HepG2 (cell line): Measurements from ENCODE around the gene PDRG1. TPM values are rescaled to one million over a fixed set of nuclear protein-coding genes. Genes with fewer than 3 reads are reported as not detected.

Source experiments
- EED ChIP-seq: sonication (generic); formaldehyde crosslinking; IDR thresholded peaks from 2 replicates; pipeline ENCODE4 v1.5.0; 2020; ENCODE audit warnings: mild to moderate bottlenecking, missing genetic modification reagents
- HINFP ChIP-seq: sonication (generic); formaldehyde crosslinking; IDR thresholded peaks from 2 replicates; pipeline ENCODE4 v1.4.0; 2020; ENCODE audit warnings: low read depth, mild to moderate bottlenecking, missing genetic modification reagents
- NFATC3 ChIP-seq: sonication (generic); formaldehyde crosslinking; IDR thresholded peaks from 2 replicates; pipeline ENCODE4 v1.5.1; 2020; ENCODE audit warnings: mild to moderate bottlenecking, missing genetic modification reagents
- PRDM4 ChIP-seq: sonication (generic); formaldehyde crosslinking; IDR thresholded peaks from 2 replicates; pipeline ENCODE4 v1.9.0; 2021; ENCODE audit warnings: missing genetic modification reagents, borderline replicate concordance
- RBFOX2 ChIP-seq: fragments of 200-400 bp; formaldehyde crosslinking; IDR thresholded peaks from 2 replicates; pipeline ENCODE4 v1.6.1; 2017; ENCODE audit warnings: low read depth, mild to moderate bottlenecking, low read length
- SKIL ChIP-seq: sonication (generic); formaldehyde crosslinking; IDR thresholded peaks from 2 replicates; pipeline ENCODE4 v1.8.0; 2022; ENCODE audit warnings: missing genetic modification reagents, mild to moderate bottlenecking, moderate library complexity, borderline replicate concordance
- SMAD1 ChIP-seq: sonication (generic); formaldehyde crosslinking; IDR thresholded peaks from 2 replicates; pipeline ENCODE4 v1.4.0; 2020; ENCODE audit warnings: missing genetic modification reagents, low read depth, mild to moderate bottlenecking, borderline replicate concordance
- TAF15 ChIP-seq: fragments of 200-400 bp; formaldehyde crosslinking; IDR thresholded peaks from one replicate; pipeline ENCODE4 v1.6.1; 2018; ENCODE audit warnings: mild to moderate bottlenecking, low read depth, low read length; ENCODE audit not compliant: poor library complexity, severe bottlenecking
- TFE3 ChIP-seq: IDR thresholded peaks from 2 replicates; pipeline ENCODE4 v1.6.1; 2016
- ZNF282 ChIP-seq: fragments of 450-650 bp; IDR thresholded peaks from 2 replicates; pipeline ENCODE4 v1.6.1; 2018; ENCODE audit not compliant: partially characterized antibody
- ZNF292 ChIP-seq: sonication (generic); formaldehyde crosslinking; IDR thresholded peaks from 2 replicates; pipeline ENCODE4 v1.8.1; 2022; ENCODE audit warnings: mild to moderate bottlenecking, low read depth, missing genetic modification reagents, borderline replicate concordance
- ZNF414 ChIP-seq: sonication (generic); formaldehyde crosslinking; IDR thresholded peaks from 2 replicates; pipeline ENCODE4 v1.5.0; 2020; ENCODE audit warnings: missing genetic modification reagents
- ZNF639 ChIP-seq: conservative IDR thresholded peaks from 2 replicates; pipeline ENCODE4 v1.6.1; 2018; ENCODE audit warnings: missing genetic modification reagents
- ZNF879 ChIP-seq: sonication (generic); formaldehyde crosslinking; IDR thresholded peaks from 2 replicates; pipeline ENCODE4 v1.8.1; 2023; ENCODE audit warnings: missing genetic modification reagents
- ZNF891 ChIP-seq: sonication (generic); formaldehyde crosslinking; IDR thresholded peaks from 2 replicates; pipeline ENCODE4 v1.5.0; 2020; ENCODE audit warnings: mild to moderate bottlenecking, missing genetic modification reagents
- polyA plus RNA-seq, 8 experiments: library from polyadenylated mRNA; depleted of rRNA in 3 of 8; stranded (reverse) in 7 of 8; unstranded in 1 of 8; fragments of >200 nt; fragmentation: Illumina TruSeq in 4 of 8; extraction: Trizol in 4 of 8; gene quantifications; 2 replicates each; pipeline versions ENCODE4 v1.2.1 to v1.2.3, GENCODE V29; 2011 to 2016; ENCODE audit warnings: low read depth in 4 of 8, missing spikeins in 1 of 8, mixed read lengths in 1 of 8; ENCODE audit not compliant: insufficient read depth in 1 of 8
- total RNA-seq, 5 experiments: library from RNA; depleted of rRNA; stranded (reverse); fragments of >200 nt; fragmentation: Illumina TruSeq; extraction: Trizol; gene quantifications; 2 replicates each; pipeline ENCODE4 v1.2.3, GENCODE V29; 2016; ENCODE audit warnings: low read depth in 1 of 5

PDRG1 gene
- total and polyA plus RNA-seq, 2 of the 13 experiments (the other 11 are each of a cell fraction or from before 2014, with no cell fraction given): 16.6 to 18.0 TPM

- TF ChIP-seq ZNF639 (CRISPR knock-in tag) (peak; percentile 100), PRDM4 (CRISPR knock-in tag) (peak; percentile 100), TAF15 (no peak), TFE3 (CRISPR knock-in tag) (peak; percentile 100), HINFP (CRISPR knock-in tag) (peak; percentile 99), NFATC3 (peak; percentile 100), ZNF879 (CRISPR knock-in tag) (peak; percentile 100), RBFOX2 (0 out of 2 replicates have a peak, but pooled peaks have one; percentile 23), EED (CRISPR knock-in tag) (peak; percentile 100), ZNF891 (CRISPR knock-in tag) (peak; percentile 100), ZNF292 (CRISPR knock-in tag) (peak; percentile 100), ZNF282 (no peak), ZNF414 (CRISPR knock-in tag) (peak; percentile 100), SKIL (peak; percentile 100), SMAD1 (CRISPR knock-in tag) (peak; percentile 100)
Measured at GRCh38 chr20:31968291-31969126, 16.7 kb upstream of the PDRG1 start (continued).
